Measurements from ENCODE around the gene DNAJB11.

Gene DNAJB11

GRCh38 chr3:186589856-186590579, 19.5 kb downstream of the DNAJB11 start:
- no peak overlapping the region for H3K27ac ChIP-seq (replicated peaks)
- H3K4me3 ChIP-seq (replicated peaks; ENCODE audit: insufficient read depth, low read length) = no peak overlapping the region
- no peak for DNase-seq (ENCODE audit: low read depth in 1 of 2, low spot score in 1 of 2)
- no peak for TF ChIP-seq SPI1 (IDR thresholded peaks at IDR 0.05; ENCODE audit: borderline replicate concordance, low read depth)
- no peak for TF ChIP-seq CTCF (IDR thresholded peaks at IDR 0.05; ENCODE audit: insufficient read depth, low read length)
- TF ChIP-seq REST (IDR thresholded peaks at IDR 0.05; ENCODE audit: insufficient replicate concordance, low read depth) = no peak
- no peak for TF ChIP-seq POLR2AphosphoS5 (IDR thresholded peaks at IDR 0.05; ENCODE audit: low read depth)
- TF ChIP-seq GABPA (IDR thresholded peaks at IDR 0.05; ENCODE audit: low read depth) = no peak
- H3K27me3 ChIP-seq (ENCODE audit: insufficient read depth, poor library complexity, severe bottlenecking) = no peaks in the 10 kb centered on the region

- no peak overlapping the region for H3K4me3 ChIP-seq (replicated peaks; ENCODE audit: insufficient read depth, low read length)
- H3K27ac ChIP-seq (replicated peaks) = no peak overlapping the region
- TF ChIP-seq CTCF (IDR thresholded peaks at IDR 0.05; ENCODE audit: insufficient read depth, low read length) = no peak
- no peak for TF ChIP-seq REST (IDR thresholded peaks at IDR 0.05; ENCODE audit: insufficient replicate concordance, low read depth)
- no peak for TF ChIP-seq SPI1 (IDR thresholded peaks at IDR 0.05; ENCODE audit: borderline replicate concordance, low read depth)
- TF ChIP-seq GABPA (IDR thresholded peaks at IDR 0.05; ENCODE audit: low read depth) = no peak
- no peak for TF ChIP-seq POLR2AphosphoS5 (IDR thresholded peaks at IDR 0.05; ENCODE audit: low read depth)
- DNase-seq (ENCODE audit: low read depth in 1 of 2, low spot score in 1 of 2) = no peak
- H3K27me3 ChIP-seq (ENCODE audit: insufficient read depth, poor library complexity, severe bottlenecking) = no peaks in the 10 kb centered on the region
Observed at GRCh38 chr3:186590580-186591295, 20.2 kb downstream of the DNAJB11 start.

- TF ChIP-seq GABPA (IDR thresholded peaks at IDR 0.05; ENCODE audit: low read depth) = no peak
- H3K27me3 ChIP-seq (ENCODE audit: insufficient read depth, poor library complexity, severe bottlenecking) = no peaks in the 10 kb centered on the region
- no peak overlapping the region for H3K4me3 ChIP-seq (replicated peaks; ENCODE audit: insufficient read depth, low read length)
- DNase-seq (ENCODE audit: low read depth in 1 of 2, low spot score in 1 of 2) = no peak
- H3K27ac ChIP-seq (replicated peaks) = no peak overlapping the region
Observed at GRCh38 chr3:186592682-186593081, 22.2 kb downstream of the DNAJB11 start.

- Histone ChIP-seq H3K27ac (replicated peaks) (no peak overlapping the region), H3K27me3 (ENCODE audit: insufficient read depth, poor library complexity, severe bottlenecking) (no peaks in the 10 kb centered on the region), H3K4me3 (replicated peaks; ENCODE audit: insufficient read depth, low read length) (no peak overlapping the region)
- no peak for DNase-seq (ENCODE audit: low read depth in 1 of 2, low spot score in 1 of 2)
- no peak for TF ChIP-seq REST (IDR thresholded peaks at IDR 0.05; ENCODE audit: insufficient replicate concordance, low read depth)
Observed at GRCh38 chr3:186593862-186594261, 23.3 kb downstream of the DNAJB11 start.

All from HL-60 (cell line).